PC-3 (cell line): ENCODE data around the gene SINHCAF. TPM values are rescaled to one million over a fixed set of nuclear protein-coding genes. Genes with fewer than 3 reads are reported as not detected.
A peak's percentile ranks its signal among the peaks of the same experiment; 100 is the strongest.

Experiments used
- ATAC-seq: fragments of 200-7000 bp; cut with Tn5 transposase; 2 replicates; pipeline ENCODE4 v1.9.1; 2020; ENCODE audit warnings: mild to moderate bottlenecking, moderate library complexity
- BruUV-seq: library from RNA; stranded (reverse); fragments of 400-500 nt; replicated peaks from 2 replicates; lab custom pipeline; 2021; lab: Mats Ljungman, UMichigan
- CTCF ChIA-PET: fragments of 300-600 bp; sonication (Branson Sonifier 250); formaldehyde crosslinking; loops from one replicate; lab custom pipeline; 2022; ENCODE audit warnings: antibody characterized with exemption; lab: Charles Lee
- POLR2A ChIA-PET: fragments of 300-600 bp; sonication (Branson Sonifier 250); formaldehyde crosslinking; loops from one replicate; lab custom pipeline; 2022; ENCODE audit warnings: antibody characterized with exemption; ENCODE audit not compliant: unreplicated experiment; lab: Charles Lee
- DNase-seq: peaks from one replicate; pipeline ENCODE4 v3.0.0-alpha.2; 2015
- H2AFZ ChIP-seq: fragments of 300-600 bp; sonication (generic); 2 replicates; pipeline ENCODE4 v1.6.0; 2016; ENCODE audit warnings: antibody characterized with exemption, low read length
- H3F3A ChIP-seq: fragments of 300-600 bp; sonication (generic); one replicate; pipeline ENCODE4 v1.6.0; 2017; ENCODE audit warnings: antibody characterized with exemption, low read length, control low read depth, mild to moderate bottlenecking; ENCODE audit not compliant: unreplicated experiment
- H3K27ac ChIP-seq: fragments of 300-600 bp; sonication (generic); 2 replicates; pipeline ENCODE4 v1.5.1; 2016; ENCODE audit warnings: mild to moderate bottlenecking, low read length
- H3K27me3 ChIP-seq: fragments of 300-600 bp; sonication (generic); 2 replicates; pipeline ENCODE4 v1.6.1; 2016; ENCODE audit warnings: low read length, mixed read lengths
- H3K36me3 ChIP-seq: fragments of 300-600 bp; sonication (generic); 2 replicates; pipeline ENCODE4 v1.6.1; 2016; ENCODE audit warnings: low read depth, mixed run types, low read length, mixed read lengths
- H3K4me1 ChIP-seq: fragments of 300-600 bp; sonication (generic); 2 replicates; pipeline ENCODE4 v1.5.1; 2016; ENCODE audit warnings: low read length; ENCODE audit not compliant: insufficient read depth
- H3K4me2 ChIP-seq: fragments of 300-600 bp; sonication (generic); 2 replicates; pipeline ENCODE4 v1.6.0; 2016; ENCODE audit warnings: low read length
- H3K4me3 ChIP-seq: fragments of 300-600 bp; sonication (generic); 2 replicates; pipeline ENCODE4 v1.5.1; 2016; ENCODE audit warnings: mild to moderate bottlenecking, low read length, mixed read lengths
- H3K79me2 ChIP-seq: fragments of 300-600 bp; sonication (generic); 2 replicates; pipeline ENCODE4 v1.6.1; 2017; ENCODE audit warnings: low read length, mixed read lengths
- H3K9ac ChIP-seq: fragments of 300-600 bp; sonication (generic); 2 replicates; pipeline ENCODE4 v1.6.0; 2016; ENCODE audit warnings: mild to moderate bottlenecking, low read length
- H3K9me2 ChIP-seq: fragments of 300-600 bp; sonication (generic); replicated peaks from 2 replicates; pipeline ENCODE4 v1.6.1; 2016; ENCODE audit warnings: mixed run types, low read length, mixed read lengths
- H3K9me3 ChIP-seq: fragments of 300-600 bp; sonication (generic); 2 replicates; pipeline ENCODE4 v1.6.1; 2016; ENCODE audit warnings: low read length, mixed read lengths
- H4K20me1 ChIP-seq: fragments of 300-600 bp; sonication (generic); 2 replicates; pipeline ENCODE4 v1.6.1; 2016; ENCODE audit warnings: low read length, mixed read lengths
- EZH2 ChIP-seq: fragments of 300-600 bp; sonication (generic); IDR thresholded peaks from one replicate; pipeline ENCODE4 v1.6.1; 2017; ENCODE audit warnings: antibody characterized with exemption, mild to moderate bottlenecking, low read length; ENCODE audit not compliant: unreplicated experiment
- EZH2phosphoT487 ChIP-seq: fragments of 300-600 bp; sonication (generic); IDR thresholded peaks from 2 replicates; pipeline ENCODE4 v1.6.1; 2018; ENCODE audit warnings: mild to moderate bottlenecking, antibody characterized with exemption, low read length, borderline replicate concordance
- intact Hi-C: fragments of 100-400 bp; cut with micrococcal nuclease; formaldehyde crosslinking; loops from 2 replicates; pipeline ENCODE4 v1.9.0; 2023
- total RNA-seq: library from RNA; depleted of rRNA; stranded (reverse); fragments of >200 nt; gene quantifications from 2 replicates; pipeline ENCODE4 v1.2.3, GENCODE V29; 2014
- TF ChIP-seq, protein P1 (sequence below): fragments of 300-600 bp; sonication (generic); conservative IDR thresholded peaks from 2 replicates; pipeline ENCODE4 v1.5.1; 2017; ENCODE audit warnings: antibody characterized with exemption, low read depth, mild to moderate bottlenecking, low read length

SINHCAF gene
- total RNA-seq, 1 experiment from 2014 or later = 32.0 TPM

DNA sequence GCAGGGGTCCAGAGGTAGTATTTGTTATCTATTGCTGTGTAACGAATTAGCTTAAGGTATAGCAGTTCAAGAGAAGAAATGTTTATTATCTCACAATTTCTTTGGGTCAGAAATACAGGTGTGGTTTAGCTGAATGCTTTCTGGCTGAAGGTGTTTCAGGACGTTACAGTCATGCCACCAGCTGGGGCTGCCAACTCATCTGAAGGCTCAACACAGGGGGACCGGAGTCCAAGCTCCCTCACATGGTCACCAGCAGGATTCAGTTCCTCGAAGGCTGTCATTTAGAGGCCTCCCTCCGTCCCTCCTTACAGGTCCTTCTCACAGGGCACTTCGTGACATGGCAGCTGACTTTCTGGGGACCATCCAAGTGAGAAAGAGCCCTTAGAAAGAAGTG lies 37.5 kb upstream of the SINHCAF start:
- no TSS peak for BruUV-seq
- POLR2A ChIA-PET = no interaction called here
- ATAC-seq = no peak
- H3K4me3 ChIP-seq = no peak overlapping the region
- H3K4me1 ChIP-seq = peaks cover 8% of the 10 kb centered on the region
- H3K27me3 ChIP-seq = no peaks in the 10 kb centered on the region
- no peak overlapping the region for H3K27ac ChIP-seq
- H3K9ac ChIP-seq = no peak overlapping the region
- H3K9me3 ChIP-seq = no peaks in the 10 kb centered on the region
- DNase-seq = no peak
- H3K36me3 ChIP-seq = no peaks in the 10 kb centered on the region
- no peaks in the 10 kb centered on the region for H3K9me2 ChIP-seq
- TF ChIP-seq EZH2phosphoT487 = no peak
- TF ChIP-seq, protein P1, sequence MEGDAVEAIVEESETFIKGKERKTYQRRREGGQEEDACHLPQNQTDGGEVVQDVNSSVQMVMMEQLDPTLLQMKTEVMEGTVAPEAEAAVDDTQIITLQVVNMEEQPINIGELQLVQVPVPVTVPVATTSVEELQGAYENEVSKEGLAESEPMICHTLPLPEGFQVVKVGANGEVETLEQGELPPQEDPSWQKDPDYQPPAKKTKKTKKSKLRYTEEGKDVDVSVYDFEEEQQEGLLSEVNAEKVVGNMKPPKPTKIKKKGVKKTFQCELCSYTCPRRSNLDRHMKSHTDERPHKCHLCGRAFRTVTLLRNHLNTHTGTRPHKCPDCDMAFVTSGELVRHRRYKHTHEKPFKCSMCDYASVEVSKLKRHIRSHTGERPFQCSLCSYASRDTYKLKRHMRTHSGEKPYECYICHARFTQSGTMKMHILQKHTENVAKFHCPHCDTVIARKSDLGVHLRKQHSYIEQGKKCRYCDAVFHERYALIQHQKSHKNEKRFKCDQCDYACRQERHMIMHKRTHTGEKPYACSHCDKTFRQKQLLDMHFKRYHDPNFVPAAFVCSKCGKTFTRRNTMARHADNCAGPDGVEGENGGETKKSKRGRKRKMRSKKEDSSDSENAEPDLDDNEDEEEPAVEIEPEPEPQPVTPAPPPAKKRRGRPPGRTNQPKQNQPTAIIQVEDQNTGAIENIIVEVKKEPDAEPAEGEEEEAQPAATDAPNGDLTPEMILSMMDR = no peak
- TF ChIP-seq EZH2 = no peak
- intact Hi-C loops = loop anchor here (1.0 kb wide), 1 partner anchor 112 kb away; no protein-coding TSS in a partner anchor
- H2AFZ ChIP-seq = 0 out of 2 replicates have a peak overlapping the region, but pooled peaks have one; percentile 61
- no peaks in the 10 kb centered on the region for H3F3A ChIP-seq
- H3K4me2 ChIP-seq = no peak overlapping the region
- CTCF ChIA-PET = no interaction called here
- H3K79me2 ChIP-seq = no peaks in the 10 kb centered on the region
- H4K20me1 ChIP-seq = no peaks in the 10 kb centered on the region

DNA sequence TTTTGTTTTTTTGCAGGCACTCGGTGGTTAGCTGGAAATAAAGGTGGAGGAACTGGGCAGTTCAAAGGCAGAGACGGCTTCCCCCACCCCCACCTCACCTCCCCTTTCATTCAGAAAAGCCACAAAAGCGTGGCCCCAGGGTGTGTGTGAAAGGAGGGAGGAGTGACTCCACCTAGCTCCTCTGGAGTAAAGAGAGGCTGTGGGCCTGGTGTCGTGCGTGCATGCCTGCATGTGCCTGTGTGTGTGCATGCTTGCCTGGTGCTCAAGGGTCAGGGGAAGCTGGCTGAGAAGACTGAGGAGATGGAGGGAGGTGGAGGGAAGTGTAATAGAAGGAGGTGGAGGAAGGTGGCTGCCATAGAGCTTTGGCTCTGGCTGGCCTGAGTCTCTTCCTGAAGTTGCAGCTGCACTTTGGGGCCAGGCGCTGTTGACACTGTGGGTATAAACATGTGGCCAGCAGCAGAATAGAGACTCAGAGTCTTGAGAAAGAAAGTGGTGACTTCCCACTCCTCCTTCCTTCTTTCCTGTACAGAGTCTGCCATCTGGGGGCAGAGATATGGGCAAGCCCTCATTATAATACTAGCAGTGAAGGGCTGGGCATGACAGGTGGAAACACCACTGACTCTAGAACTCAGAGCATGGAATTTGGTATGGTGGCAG lies 36.9 kb upstream of the SINHCAF start:
- ChIA-PET POLR2A (no interaction called here), CTCF (no interaction called here)
- H3K27me3 ChIP-seq = no peaks in the 10 kb centered on the region
- H3K9me2 ChIP-seq = no peaks in the 10 kb centered on the region
- no peak overlapping the region for H3K9ac ChIP-seq
- H3K4me3 ChIP-seq = no peak overlapping the region
- no peaks in the 10 kb centered on the region for H3F3A ChIP-seq
- H2AFZ ChIP-seq = peak overlapping the region; percentile 61; the same call in 1 of the 2 replicates
- no peak overlapping the region for H3K27ac ChIP-seq
- ATAC-seq (peak; percentile 54), DNase-seq (peak; percentile 26)
- intact Hi-C loops = loop anchor here (1.0 kb wide), 1 partner anchor 112 kb away; no protein-coding TSS in a partner anchor
- H3K4me1 ChIP-seq = peaks cover 8% of the 10 kb centered on the region
- no peaks in the 10 kb centered on the region for H3K9me3 ChIP-seq
- BruUV-seq = no TSS peak
- no peaks in the 10 kb centered on the region for H3K36me3 ChIP-seq
- TF ChIP-seq, protein P1 = no peak
- no peak for TF ChIP-seq EZH2phosphoT487
- no peak for TF ChIP-seq EZH2
- no peaks in the 10 kb centered on the region for H3K79me2 ChIP-seq
- H4K20me1 ChIP-seq = no peaks in the 10 kb centered on the region
- H3K4me2 ChIP-seq = peak overlapping the region; percentile 26; the same call in 1 of the 2 replicates

DNA sequence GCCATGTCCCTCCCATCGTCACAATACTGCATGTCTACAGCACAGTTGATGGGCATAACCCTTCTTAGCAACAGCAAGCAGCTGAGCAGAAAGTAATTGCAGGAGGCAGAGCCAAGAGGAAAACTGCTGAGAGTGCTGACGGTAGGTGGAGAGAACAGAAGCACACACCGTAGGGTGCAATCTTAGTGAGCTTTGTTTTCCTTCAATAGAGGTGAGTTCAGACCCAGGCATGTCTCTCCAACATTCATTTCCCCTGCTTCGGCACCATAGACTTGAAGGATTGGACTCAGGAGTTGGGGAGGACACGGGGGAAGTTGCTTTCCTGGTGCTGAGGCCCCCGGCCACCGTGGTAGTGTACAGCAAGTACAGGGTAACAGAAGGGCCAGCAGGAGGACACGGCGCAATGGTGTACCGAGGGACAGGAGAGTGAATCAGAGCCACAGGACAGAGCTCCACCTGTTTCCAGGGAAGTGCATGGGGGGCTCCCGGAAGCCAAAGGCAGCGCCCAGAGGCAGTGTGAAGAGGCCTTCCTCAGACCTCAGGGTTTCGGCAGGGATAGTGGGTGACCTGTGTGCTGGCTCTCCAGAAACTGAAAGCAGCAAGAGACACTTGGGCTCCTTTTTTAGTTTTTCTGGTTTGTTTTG lies 36.3 kb upstream of the SINHCAF start:
- H3K4me1 ChIP-seq = peaks cover 8% of the 10 kb centered on the region
- no TSS peak for BruUV-seq
- no peak overlapping the region for H3K9ac ChIP-seq
- no peaks in the 10 kb centered on the region for H3F3A ChIP-seq
- CTCF ChIA-PET = no interaction called here
- no peak overlapping the region for H3K27ac ChIP-seq
- H3K9me3 ChIP-seq = no peaks in the 10 kb centered on the region
- peak overlapping the region; percentile 61; the same call in 1 of the 2 replicates for H2AFZ ChIP-seq
- POLR2A ChIA-PET = no interaction called here
- intact Hi-C loops = no loop called here
- ATAC-seq (no peak; the same call in 1 of the 2 replicates), DNase-seq (no peak)
- no peaks in the 10 kb centered on the region for H3K27me3 ChIP-seq
- TF ChIP-seq, protein P1 = no peak
- TF ChIP-seq EZH2phosphoT487 = no peak
- no peak for TF ChIP-seq EZH2
- H3K4me2 ChIP-seq = peak overlapping the region; percentile 26; the same call in 1 of the 2 replicates
- H3K36me3 ChIP-seq = no peaks in the 10 kb centered on the region
- no peaks in the 10 kb centered on the region for H3K9me2 ChIP-seq
- no peaks in the 10 kb centered on the region for H3K79me2 ChIP-seq
- H4K20me1 ChIP-seq = no peaks in the 10 kb centered on the region
- H3K4me3 ChIP-seq = no peak overlapping the region
